ENCODE results near the gene MYOCOS.
"Not testable (repeated sequence)": the region's sequence is repeated elsewhere in the genome, so short reads cannot be mapped to it uniquely, and the experiment has no call there.

DNA sequence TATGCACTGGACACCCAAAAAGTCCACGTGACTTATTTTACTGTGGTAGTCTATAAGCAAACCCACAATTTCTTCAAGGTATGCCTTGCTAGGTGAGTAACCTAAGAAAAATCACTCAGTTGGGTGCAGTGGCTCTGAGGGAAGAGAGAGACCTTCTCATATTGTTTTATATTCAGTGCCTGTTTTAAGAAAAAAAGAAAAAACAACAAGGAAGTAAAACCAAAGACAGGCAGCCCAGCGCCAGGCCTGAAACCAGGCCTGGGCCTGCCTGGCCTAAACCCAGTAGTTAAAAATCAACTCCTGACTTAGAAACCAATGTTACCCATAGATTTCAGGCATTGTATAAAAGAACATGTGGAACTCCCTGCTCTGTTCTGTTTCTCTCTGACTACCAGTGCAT, 21.7 kb upstream of the MYOCOS start:
- TF ChIP-seq, protein P1, sequence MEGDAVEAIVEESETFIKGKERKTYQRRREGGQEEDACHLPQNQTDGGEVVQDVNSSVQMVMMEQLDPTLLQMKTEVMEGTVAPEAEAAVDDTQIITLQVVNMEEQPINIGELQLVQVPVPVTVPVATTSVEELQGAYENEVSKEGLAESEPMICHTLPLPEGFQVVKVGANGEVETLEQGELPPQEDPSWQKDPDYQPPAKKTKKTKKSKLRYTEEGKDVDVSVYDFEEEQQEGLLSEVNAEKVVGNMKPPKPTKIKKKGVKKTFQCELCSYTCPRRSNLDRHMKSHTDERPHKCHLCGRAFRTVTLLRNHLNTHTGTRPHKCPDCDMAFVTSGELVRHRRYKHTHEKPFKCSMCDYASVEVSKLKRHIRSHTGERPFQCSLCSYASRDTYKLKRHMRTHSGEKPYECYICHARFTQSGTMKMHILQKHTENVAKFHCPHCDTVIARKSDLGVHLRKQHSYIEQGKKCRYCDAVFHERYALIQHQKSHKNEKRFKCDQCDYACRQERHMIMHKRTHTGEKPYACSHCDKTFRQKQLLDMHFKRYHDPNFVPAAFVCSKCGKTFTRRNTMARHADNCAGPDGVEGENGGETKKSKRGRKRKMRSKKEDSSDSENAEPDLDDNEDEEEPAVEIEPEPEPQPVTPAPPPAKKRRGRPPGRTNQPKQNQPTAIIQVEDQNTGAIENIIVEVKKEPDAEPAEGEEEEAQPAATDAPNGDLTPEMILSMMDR (IDR thresholded peaks at IDR 0.05): not testable (repeated sequence)
- not testable (repeated sequence) for TF ChIP-seq POLR2A (IDR thresholded peaks at IDR 0.05)

Data from vagina (tissue), 2 donors.